NCI-H2227 (cell line): ENCODE data around the gene GBA2.
A peak's percentile ranks its signal among the peaks of the same experiment; 100 is the strongest.

Source experiments
- DNase-seq: peaks from one replicate; lab custom pipeline; 2025; ENCODE audit not compliant: unreplicated experiment; lab: John Stamatoyannopoulos, UW

GBA2 gene

DNA sequence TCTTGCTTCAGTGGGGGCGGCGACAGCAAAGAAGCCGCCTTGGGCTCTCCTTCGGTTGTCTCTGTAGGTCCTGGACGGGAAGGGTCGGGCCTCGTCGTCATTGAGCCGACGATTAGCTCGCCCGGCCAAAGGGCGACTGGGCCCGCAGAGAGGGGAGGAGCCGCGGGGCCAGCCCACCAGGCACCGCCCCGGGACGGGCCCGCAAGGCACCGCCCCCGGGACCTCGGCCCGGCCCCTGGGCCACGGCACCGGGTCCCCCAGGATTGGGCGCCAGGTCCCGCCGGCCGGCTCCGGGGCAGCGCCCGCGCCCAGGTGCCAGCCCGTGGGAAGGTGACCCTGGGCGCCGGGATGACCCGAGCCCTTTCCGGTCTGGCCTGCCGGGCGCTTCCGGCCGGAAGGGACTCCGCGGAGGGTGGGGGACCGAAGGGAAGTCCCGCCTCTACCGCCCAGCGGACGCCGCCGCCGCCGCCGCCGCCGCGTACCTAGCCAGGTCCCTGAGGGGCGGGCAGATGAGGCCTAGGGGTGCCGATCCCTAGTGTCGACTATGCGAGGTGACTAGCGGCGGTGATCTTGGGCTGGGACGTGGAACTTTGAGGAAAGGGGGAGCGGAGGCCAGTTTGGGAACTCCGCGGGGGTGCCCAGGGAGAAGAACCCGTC, at the start of gene GBA2, which contains the start of gene RGP1:
Gene GBA2, minus strand, starts transcription at position 371 of the 657 bp plus-strand sequence. CDS start 524 bp downstream, outside the sequence.
Gene RGP1, plus strand, starts transcription at position 430 of the 657 bp plus-strand sequence. CDS start 469 bp downstream, outside the sequence.
- DNase-seq = peak; percentile 72

DNA sequence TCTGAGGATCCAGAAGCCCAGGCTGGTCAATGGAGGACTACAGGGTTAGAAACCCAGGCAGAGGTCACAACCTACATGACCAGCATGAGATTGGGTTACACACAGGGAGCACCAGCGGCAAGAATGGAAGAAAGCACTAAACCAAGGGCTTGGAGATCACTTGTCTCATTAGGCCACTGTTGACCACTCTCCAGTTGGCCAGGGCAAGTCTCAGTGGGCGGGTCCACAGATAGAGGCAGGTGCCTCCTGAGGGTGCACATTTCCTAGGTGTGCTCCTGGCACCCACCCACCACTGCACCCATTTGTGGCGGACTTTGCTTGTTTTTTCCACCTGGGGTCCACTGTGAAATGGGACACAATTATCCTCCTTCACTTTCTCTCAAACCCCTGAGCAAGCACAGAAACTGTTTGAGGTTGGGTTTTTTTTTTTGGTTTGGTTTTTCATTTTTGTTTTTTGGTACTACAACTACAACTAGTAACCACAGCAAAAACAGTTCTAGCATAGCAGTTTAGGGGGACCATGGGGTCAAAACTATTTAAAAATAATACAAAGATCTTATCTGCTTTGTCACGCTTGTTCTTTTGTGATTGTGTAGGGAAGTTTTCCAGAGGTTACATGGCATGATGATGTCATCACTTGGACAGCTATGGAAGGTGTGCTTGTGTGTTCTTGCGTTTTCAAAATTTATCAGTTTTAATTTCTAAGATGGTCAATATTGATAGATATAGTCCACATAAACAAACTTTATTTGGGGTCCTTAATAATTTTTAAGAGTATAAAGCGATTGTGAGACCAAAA, 48.5 kb upstream of the GBA2 start:
- DNase-seq = no peak

DNA sequence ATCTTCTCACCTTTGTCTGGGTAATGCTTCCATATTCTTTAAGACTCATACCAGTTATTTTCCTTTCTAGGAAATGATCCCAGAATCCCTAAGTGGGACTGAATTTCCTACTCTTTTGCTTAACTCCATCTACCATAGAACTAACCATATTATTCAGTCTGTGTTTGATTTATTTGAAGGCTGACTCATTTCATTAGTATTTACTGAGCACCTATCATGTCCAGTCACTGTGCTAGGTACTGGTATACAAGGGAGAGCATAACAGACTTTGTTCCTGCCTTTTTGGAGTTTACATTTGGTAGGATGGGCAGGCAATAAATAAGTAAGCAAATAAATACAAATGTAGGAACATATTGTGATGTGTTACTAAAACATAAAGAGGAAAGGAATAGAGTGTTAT, 46.7 kb upstream of the GBA2 start:
- no peak for DNase-seq

DNA sequence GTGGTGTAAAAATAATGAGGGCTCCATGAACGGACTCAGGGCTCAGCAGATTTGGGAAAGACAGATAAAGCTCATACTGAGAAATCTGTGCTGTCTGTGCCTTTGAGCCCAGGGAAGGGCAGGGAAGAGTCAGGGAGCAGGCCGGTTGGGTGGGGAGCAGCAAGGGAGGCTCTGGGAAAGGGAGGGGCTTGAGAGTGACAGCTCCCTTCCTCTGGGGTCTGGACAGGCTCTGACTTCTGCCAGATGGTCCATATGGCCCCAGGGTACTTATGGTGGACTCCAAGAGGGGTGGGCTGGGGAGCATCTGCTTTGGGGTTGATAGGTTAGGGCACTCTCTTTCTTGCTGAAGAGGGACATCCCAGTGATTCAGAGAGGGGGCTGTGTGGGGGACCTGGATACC, 44.4 kb upstream of the GBA2 start:
- DNase-seq = no peak

DNA sequence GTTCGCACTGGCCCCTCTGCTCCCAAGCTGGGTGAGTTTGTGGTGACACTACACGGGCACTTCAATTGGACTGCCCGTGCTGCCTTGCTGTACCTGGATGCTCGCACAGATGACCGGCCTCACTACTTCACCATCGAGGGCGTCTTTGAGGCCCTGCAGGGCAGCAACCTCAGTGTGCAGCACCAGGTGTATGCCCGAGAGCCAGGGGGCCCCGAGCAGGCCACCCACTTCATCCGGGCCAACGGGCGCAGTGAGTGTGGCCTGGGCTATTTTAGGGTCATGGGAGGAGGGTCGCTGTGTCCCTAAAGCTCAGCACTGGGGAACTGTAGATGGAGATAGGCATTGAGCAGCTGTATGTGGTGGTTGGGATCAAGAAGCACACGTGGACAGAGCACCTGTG, 43.8 kb upstream of the GBA2 start:
- DNase-seq = no peak

DNA sequence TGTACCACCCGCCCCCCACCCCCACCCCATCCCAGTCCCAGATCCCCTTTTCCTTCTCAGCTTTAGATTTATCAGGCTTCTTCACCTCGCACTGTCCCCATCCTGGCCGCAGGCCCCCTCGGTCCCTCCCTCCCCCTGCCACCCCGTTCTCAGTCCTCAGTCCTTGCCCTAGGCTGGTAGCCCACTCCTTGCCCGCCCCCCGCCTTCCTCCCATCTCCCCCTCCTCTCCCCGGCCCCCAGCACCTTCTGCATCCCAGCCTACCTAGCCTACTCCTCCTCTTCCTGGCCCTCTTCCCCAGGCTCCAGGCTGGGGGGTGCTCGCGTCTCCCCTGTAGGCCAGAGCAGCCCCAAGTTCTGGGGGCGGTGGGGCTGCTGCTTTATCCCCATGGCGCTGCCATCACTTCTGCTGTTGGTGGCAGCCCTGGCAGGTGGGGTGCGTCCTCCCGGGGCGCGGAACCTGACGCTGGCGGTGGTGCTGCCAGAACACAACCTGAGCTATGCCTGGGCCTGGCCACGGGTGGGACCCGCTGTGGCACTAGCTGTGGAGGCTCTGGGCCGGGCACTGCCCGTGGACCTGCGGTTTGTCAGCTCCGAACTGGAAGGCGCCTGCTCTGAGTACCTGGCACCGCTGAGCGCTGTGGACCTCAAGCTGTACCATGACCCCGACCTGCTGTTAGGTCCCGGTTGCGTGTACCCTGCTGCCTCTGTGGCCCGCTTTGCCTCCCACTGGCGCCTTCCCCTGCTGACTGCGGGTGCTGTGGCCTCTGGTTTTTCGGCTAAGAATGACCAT, 43.2 kb upstream of the GBA2 start:
- DNase-seq = no peak

DNA sequence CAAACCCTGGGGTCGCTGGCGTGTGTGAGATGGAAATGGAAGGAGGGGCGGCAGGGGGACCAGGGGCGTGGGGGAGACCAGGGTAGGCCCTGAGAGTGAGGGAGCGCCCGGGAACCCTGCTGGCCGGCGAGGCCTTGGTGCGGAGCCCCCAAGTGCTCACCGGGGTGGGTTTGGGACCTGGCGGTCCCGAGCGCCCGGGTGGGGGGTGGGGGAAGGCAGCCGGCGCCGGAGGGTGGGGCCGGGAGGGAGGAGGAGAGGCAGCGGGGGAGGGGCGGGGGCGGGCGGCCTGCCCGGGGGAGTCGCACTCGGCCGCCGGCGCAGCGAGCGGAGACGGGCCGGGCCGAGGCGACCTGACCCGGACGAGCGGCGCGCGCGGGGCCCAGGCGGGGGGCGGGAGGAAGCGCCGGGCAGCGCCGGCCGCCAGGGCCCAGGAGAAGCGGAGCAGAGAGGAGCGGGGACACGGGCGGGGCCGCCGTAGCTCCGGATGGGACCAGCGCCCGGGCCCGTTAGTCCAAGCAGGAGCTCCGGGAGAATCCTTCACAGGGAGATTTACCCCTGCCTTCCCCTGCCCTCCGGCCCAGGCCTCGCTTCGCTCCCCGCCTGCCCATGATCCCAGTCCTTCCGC, 42.4 kb upstream of the GBA2 start, which contains the start of gene NPR2:
Gene NPR2, plus strand, starts transcription at position 295 of the 625 bp plus-strand sequence. CDS start 818 bp downstream, outside the sequence.
- peak; percentile 20 for DNase-seq

DNA sequence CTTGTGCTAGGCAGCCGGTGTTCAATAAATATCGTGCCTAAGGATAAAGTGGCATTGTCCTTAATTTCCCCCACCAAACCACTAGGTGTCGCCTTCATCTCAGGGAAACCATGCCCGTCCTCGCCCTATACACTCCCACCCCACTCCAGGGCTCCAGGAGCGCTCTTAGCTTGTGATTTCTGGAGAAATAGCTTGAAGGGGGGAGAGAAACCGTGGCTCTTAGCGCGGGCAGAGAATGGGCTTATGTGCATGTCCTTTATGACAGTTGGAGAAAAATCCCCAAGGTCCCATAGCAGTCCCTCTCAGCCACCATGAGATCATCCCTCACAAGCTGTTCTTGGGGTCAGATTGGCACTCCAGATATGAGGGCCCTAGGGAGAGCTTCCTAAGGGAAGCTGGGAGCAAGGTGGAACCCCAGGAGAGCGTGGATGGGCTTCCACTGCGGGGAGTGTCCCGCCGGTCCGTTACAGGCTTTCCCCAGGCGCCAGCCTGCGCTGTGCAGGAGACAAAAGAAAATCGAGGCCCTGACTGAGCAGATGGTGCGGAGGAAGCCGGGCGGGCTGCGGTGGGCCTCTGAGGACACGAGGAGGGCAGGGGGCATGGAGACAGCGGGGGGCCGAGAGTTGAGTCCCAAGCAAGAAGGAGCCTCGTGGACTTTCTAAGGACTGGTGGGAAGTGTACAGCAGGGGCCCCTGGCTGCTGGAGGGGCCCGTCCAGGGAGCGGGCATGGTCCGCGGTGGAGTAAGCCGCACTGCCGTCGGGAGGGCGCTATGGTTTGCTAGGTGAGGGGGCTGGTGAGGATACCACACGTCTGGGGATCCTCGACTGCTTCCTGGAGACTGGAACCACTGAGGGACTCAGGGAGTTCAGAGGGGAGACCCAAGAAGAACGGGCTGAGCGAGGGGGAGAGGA, 41.6 kb upstream of the GBA2 start:
- DNase-seq = peak; percentile 82

DNA sequence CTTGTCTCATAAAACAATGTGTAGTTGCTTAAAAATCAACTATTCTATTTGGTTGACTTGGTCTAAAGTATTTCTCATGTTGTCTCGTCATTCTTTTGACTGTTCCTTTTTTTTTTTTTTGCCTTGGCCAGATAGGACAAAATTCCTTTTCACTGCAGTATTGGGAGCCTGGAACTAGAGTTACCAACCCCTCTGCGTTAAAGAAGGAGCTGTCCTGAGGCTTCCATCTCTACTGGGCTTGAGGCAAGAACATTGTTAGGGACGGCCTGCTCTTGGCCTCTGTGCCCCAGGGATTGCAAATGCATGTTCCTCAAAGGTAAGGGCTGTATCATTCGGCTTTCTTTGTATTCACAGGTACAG, 41.0 kb upstream of the GBA2 start:
- no peak for DNase-seq

DNA sequence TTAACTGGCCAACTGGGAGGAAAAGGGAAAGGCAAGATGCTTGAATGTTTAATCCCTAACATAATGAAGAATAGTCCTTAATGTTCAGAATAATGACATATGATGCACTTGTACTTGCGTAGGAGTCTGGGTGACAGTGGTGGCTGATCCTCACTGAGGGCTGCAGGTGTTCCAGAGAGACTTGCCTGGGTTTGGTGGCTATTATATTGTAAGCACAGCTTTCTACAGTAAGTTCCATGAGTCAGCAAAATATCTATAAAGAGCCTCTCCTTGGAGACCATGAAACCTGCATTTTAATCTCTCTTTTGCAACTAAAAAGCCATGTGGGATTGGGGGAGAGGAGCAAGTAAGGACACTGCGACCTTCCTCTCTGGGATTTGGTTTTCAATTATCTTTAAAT, 40.5 kb upstream of the GBA2 start:
- no peak for DNase-seq

DNA sequence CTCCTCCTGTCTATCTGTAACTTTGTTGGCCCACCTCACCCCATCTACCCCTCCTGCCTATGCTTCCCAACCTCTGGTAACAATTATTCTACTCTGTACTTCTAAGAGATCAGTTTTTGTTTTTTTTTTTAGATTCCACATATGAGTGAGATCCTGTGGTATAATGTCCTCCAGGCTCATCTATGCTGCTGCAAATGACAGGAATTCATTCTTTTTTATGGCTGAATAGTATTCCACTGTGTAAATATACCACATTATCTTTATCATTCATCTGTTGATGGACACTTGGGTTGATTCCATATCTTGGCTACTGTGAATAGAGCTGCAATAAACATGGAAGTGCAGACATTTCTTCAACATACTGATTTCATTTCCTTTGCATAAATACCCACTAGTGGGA, 34.4 kb upstream of the GBA2 start:
- DNase-seq = no peak

DNA sequence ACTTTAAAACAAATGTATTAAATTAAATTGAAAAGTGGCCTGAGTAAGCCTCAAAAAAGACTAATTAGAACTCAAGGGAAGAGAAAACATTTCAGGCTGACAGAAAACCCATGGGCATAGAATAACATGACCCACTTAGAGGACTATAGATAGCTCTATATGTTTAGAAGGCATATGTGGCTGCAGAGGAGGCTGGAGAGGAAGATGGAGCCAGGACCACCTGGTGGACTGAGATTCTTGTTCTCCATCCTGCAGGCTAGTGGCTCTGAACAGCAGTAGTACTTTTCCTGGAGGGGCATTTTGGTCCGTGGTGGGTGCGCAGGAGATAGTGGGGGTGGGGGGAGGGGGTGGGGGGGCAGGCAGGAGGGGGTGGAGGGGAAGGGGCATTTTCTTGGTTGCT, 32.0 kb upstream of the GBA2 start:
- no peak for DNase-seq

DNA sequence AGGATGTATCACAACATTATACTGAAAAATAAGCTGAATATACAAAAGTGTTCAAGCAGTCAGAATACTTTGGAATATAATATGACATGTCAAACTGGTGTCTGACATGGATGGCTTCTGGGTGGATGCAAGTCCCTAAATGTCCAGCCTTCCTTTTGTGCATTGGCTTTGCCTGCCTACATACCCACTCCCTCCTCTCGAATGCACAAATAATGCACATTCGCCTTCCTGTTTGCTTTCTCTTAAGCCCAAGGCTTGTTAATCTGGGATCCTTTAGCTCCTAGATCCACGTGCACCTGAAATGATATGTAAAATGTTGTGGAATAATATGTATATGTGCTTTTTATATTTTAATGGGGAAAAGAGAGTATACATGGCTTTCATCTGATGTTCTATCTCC, 29.5 kb upstream of the GBA2 start:
- no peak for DNase-seq

DNA sequence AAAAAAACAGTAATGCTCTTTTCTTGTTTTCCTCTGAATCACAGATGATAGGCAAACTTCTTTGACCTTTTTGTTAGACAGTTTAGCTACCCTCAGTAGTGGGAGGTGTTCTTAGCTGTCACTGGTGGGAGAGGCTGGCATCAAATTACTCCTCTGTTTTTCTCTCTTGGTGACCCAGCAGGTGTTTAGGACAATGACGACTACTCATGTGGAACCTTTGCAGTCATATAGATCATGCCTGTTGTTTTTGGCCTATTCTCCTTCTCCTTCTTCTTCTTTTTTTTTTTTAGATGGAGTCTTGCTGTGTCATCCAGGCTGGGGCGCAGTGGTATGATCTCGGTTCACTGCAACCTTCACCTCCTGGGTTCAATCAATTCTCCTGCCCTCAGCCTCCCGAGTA, 27.0 kb upstream of the GBA2 start:
- no peak for DNase-seq

DNA sequence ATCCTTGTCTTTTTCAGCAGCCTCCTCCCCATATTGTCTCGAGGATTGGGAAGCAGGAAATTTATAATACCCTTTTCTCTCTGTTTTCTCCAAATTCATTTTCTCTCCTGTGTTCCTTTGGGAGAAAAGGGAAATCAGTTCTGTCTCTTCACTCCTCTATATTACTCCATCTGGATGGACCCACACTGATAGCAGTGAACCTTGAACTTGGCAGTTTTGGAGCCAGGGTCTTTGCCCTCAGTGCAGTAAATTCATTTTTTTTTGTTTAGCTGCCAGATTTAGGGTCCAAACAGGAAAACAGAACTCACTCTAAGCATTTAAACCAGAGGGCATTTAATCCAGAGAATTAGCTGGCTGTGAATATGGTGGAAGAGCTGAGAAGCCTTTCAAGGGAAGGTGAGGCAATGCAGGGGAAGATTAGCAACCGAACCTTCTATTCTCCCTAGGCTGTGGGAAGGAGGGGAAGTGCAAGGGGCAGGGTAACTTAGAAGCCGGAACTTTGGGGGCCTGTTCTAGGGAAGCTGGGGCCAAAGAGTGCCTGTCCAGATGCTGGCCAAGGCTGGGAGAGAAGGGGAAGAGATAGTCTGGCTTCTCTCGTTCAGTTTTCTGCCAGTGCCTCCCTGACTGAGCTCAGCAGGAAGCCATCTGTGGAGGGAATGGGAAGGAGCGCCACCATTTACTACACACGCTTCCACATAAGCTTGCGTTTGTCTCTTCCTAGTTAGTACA, 26.0 kb upstream of the GBA2 start:
- peak; percentile 14 for DNase-seq

DNA sequence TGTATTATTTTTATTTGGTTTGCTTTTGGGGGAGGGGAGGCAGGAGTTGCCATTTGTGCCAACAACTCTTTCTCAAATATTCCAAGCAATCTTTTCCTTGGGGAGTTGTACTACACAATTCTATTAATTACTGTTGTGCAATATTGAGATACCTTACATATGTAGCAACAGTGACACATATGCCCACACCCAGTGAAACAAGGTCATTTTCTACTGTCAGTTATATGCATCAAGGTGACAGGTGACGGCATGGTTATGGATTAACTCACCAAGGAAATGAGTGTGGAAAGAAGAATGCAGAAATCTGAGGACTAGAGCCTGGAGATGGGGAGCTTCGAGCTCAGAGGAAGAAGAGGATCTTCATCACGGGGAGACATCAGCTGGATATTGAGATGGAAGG, 22.9 kb upstream of the GBA2 start:
- no peak for DNase-seq

DNA sequence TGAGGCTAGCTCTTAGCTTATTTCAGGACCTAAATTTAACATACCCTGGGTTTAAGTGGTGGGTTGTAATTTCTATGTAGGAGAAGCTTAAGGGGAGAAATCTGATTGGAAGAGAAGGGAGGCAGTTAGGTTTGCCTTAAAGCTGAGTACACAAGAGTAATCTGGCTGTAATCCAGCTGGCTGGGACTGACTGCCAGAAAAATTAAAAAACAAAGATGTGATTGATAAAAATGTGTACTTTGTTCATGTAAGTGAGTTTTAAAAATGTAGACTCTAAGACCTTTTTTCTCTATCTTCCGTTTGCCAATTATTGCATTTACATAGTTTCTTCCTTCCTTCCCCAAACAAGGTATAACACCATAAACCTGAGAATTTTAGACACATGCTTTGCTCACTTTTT, 22.5 kb upstream of the GBA2 start:
- DNase-seq = no peak

DNA sequence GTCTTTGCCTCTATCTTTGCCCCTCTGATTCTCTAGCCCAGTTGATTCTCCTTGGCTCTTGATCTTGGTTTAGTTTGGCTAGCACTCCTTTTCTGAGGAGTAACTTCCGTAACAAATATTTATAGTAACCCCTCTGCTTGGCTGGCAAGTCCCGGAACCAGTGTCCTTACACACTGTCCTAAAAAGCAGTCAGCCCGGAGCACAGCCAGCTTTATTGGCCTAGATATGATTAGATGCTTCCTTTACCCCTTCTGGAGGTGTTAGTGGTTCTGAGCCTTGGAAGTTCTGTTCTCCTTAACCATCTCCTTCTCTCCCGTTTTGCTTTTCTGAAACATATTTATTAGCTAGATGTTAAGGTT, 22.0 kb upstream of the GBA2 start:
- DNase-seq = no peak

DNA sequence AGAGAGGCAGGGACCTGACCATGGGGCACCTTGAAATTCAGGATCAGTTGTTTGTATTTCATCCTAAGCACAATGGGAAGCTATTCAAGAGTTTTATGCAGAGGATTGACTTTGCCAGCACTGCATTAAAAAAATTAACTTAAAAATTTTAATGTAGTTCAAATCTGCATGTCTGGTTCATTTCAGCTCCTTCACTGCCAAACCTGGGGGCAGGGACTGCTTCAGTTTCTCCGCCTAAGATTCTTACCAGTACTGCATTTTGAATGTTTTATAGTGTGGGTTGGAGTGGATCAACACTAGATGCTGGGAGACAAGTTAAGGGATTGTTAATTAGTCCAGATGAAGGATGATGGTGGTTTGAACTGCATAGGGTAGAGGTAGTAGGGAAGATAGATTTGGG, 20.7 kb upstream of the GBA2 start:
- DNase-seq = no peak

DNA sequence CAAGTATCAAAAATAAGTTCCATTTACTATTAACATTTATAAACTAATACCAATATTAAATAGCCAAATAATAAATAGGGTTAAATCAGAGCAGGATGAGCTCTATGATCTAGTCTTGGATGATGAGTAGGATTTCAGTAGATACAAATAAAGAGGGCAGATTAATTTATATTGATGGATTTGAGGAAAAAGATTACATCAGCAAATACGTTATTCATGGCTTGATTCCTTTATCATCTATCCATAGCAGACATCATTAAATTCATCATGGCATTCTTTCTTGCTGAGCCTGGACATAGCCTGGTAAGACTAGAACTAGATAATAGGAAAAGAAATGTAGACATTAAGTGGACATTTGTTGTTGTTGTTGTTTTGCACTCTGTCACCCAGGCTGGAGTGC, 18.4 kb upstream of the GBA2 start:
- DNase-seq = no peak
